OCI-LY1 (cell line): ENCODE measurements around the gene RAD50.

Experiments used
- H2AFZ ChIP-seq: fragments of 200-600 bp; sonication (generic), shearing (Covaris generic); 2 replicates; pipeline ENCODE4 v1.6.0; 2014; ENCODE audit warnings: antibody characterized with exemption, mild to moderate bottlenecking, low read length
- H3F3A ChIP-seq: fragments of 200-600 bp; sonication (generic), shearing (Covaris generic); 2 replicates; pipeline ENCODE4 v1.6.0; 2014; ENCODE audit warnings: mild to moderate bottlenecking, antibody characterized with exemption, low read length, moderate library complexity; ENCODE audit not compliant: insufficient read depth
- H3K27ac ChIP-seq: fragments of 200-600 bp; sonication (generic); 2 replicates; pipeline ENCODE4 v1.5.1; 2014; ENCODE audit warnings: low read length, mixed run types, mild to moderate bottlenecking, low read depth; ENCODE audit not compliant: poor library complexity, severe bottlenecking
- H3K27me3 ChIP-seq: fragments of 200-600 bp; sonication (generic); 2 replicates; pipeline ENCODE4 v1.6.0; 2014; ENCODE audit warnings: antibody characterized with exemption, mild to moderate bottlenecking, low read length, moderate library complexity; ENCODE audit not compliant: insufficient read depth
- H3K36me3 ChIP-seq: fragments of 200-600 bp; sonication (generic); 2 replicates; pipeline ENCODE4 v1.6.1; 2014; ENCODE audit warnings: mild to moderate bottlenecking, antibody characterized with exemption, low read length, moderate library complexity, mixed read lengths; ENCODE audit not compliant: insufficient read depth
- H3K4me1 ChIP-seq: fragments of 200-600 bp; sonication (generic); 2 replicates; pipeline ENCODE4 v1.5.1; 2014; ENCODE audit warnings: mild to moderate bottlenecking, low read length, moderate library complexity; ENCODE audit not compliant: insufficient read depth, severe bottlenecking
- H3K4me2 ChIP-seq: fragments of 200-600 bp; sonication (generic), shearing (Covaris generic); 2 replicates; pipeline ENCODE4 v1.6.1; 2014; ENCODE audit warnings: low read length
- H3K4me3 ChIP-seq: fragments of 200-600 bp; sonication (generic); 2 replicates; pipeline ENCODE4 v1.5.1; 2014; ENCODE audit warnings: low read length, low read depth, mild to moderate bottlenecking, mixed read lengths; ENCODE audit not compliant: poor library complexity, severe bottlenecking
- H3K79me2 ChIP-seq: fragments of 200-600 bp; shearing (Covaris generic); 2 replicates; pipeline ENCODE4 v1.6.1; 2016; ENCODE audit warnings: mixed run types, low read length, mixed read lengths; ENCODE audit not compliant: insufficient read depth
- H3K9ac ChIP-seq: fragments of 200-600 bp; sonication (generic), shearing (Covaris generic); 2 replicates; pipeline ENCODE4 v1.6.1; 2014; ENCODE audit warnings: mild to moderate bottlenecking, low read length, mixed read lengths
- H3K9me2 ChIP-seq: fragments of 200-600 bp; sonication (generic), shearing (Covaris generic); 2 replicates; pipeline ENCODE4 v1.6.1; 2014; ENCODE audit warnings: low read depth, mild to moderate bottlenecking, low read length, mixed read lengths
- H3K9me3 ChIP-seq: fragments of 200-600 bp; shearing (Covaris generic); 2 replicates; pipeline ENCODE4 v1.6.1; 2014; ENCODE audit warnings: low read length, mixed read lengths
- H4K20me1 ChIP-seq: fragments of 200-600 bp; sonication (generic), shearing (Covaris generic); 2 replicates; pipeline ENCODE4 v1.6.0; 2016; ENCODE audit warnings: mild to moderate bottlenecking, low read length; ENCODE audit not compliant: insufficient read depth
- CTCF ChIP-seq: fragments of 200-600 bp; sonication (generic), shearing (Covaris generic); IDR thresholded peaks from 2 replicates; pipeline ENCODE4 v1.5.1; 2017; ENCODE audit warnings: mild to moderate bottlenecking, antibody characterized with exemption, low read length, moderate library complexity, mixed read lengths
- EZH2 ChIP-seq: fragments of 200-600 bp; sonication (generic), shearing (Covaris generic); IDR thresholded peaks from 2 replicates; pipeline ENCODE4 v1.8.0; 2017; ENCODE audit warnings: borderline replicate concordance, mixed run types, mild to moderate bottlenecking, antibody characterized with exemption, low read length, moderate library complexity, mixed read lengths

The RAD50 gene

GRCh38 chr5:132667309-132667708, 110.5 kb downstream of the RAD50 start:
- H3K4me2 ChIP-seq, result no peak overlapping the region
- H3K4me3 ChIP-seq, result no peak overlapping the region
- no peaks in the 10 kb centered on the region for H3K9me2 ChIP-seq
- H3K4me1 ChIP-seq, result peaks cover 13% of the 10 kb centered on the region
- TF ChIP-seq CTCF, result no peak
- no peak for TF ChIP-seq EZH2
- H3K27me3 ChIP-seq, result no peaks in the 10 kb centered on the region; the same call in none of the 2 replicates
- no peaks in the 10 kb centered on the region for H3K9me3 ChIP-seq
- no peak overlapping the region for H3K27ac ChIP-seq
- no peak overlapping the region for H3K9ac ChIP-seq
- no peaks in the 10 kb centered on the region for H4K20me1 ChIP-seq
- H2AFZ ChIP-seq, result no peak overlapping the region
- H3K79me2 ChIP-seq, result no peaks in the 10 kb centered on the region
- H3K36me3 ChIP-seq, result no peaks in the 10 kb centered on the region
- no peaks in the 10 kb centered on the region for H3F3A ChIP-seq

GRCh38 chr5:132667761-132668705, 111.3 kb downstream of the RAD50 start:
- Histone ChIP-seq H3K9me2 (no peaks in the 10 kb centered on the region), H3K9me3 (no peaks in the 10 kb centered on the region), H3K4me1 (peaks cover 7% of the 10 kb centered on the region), H3K36me3 (no peaks in the 10 kb centered on the region), H3K79me2 (no peaks in the 10 kb centered on the region), H3K9ac (no peak overlapping the region), H3K4me3 (no peak overlapping the region), H4K20me1 (no peaks in the 10 kb centered on the region), H2AFZ (no peak overlapping the region), H3K4me2 (no peak overlapping the region), H3K27ac (no peak overlapping the region), H3F3A (no peaks in the 10 kb centered on the region), H3K27me3 (no peaks in the 10 kb centered on the region; the same call in 1 of the 2 replicates)
- TF ChIP-seq CTCF (no peak), EZH2 (no peak)

- H3K79me2 ChIP-seq, result no peaks in the 10 kb centered on the region
- no peak overlapping the region for H3K9ac ChIP-seq
- H3K27ac ChIP-seq, result no peak overlapping the region
- H3K27me3 ChIP-seq, result no peaks in the 10 kb centered on the region; the same call in 1 of the 2 replicates
- H3K4me2 ChIP-seq, result no peak overlapping the region
- H3K9me3 ChIP-seq, result no peaks in the 10 kb centered on the region
- H3K4me1 ChIP-seq, result no peaks in the 10 kb centered on the region
- TF ChIP-seq EZH2, result no peak
- no peak for TF ChIP-seq CTCF
- no peak overlapping the region for H3K4me3 ChIP-seq
- H3F3A ChIP-seq, result no peaks in the 10 kb centered on the region
- H3K9me2 ChIP-seq, result no peaks in the 10 kb centered on the region
- no peak overlapping the region for H2AFZ ChIP-seq
- no peaks in the 10 kb centered on the region for H3K36me3 ChIP-seq
- no peaks in the 10 kb centered on the region for H4K20me1 ChIP-seq
Measured at GRCh38 chr5:132668706-132669454, 112.1 kb downstream of the RAD50 start.
